Tibial nerve (tissue), 4 donors: ENCODE results near the gene TCEA2.

Experiments
- CTCF ChIP-seq, 5 experiments: fragments of 200-600 bp in 3 of 5; fragments of 450-650 bp in 2 of 5; sonication (generic) in 3 of 5; IDR thresholded peaks; one replicate each; pipeline ENCODE4 v1.5.1; 2016 to 2019; ENCODE audit warnings: antibody characterized with exemption in 5 of 5, mild to moderate bottlenecking in 3 of 5, moderate library complexity in 2 of 5
- EP300 ChIP-seq, 2 donors: sonication (generic); formaldehyde crosslinking; IDR thresholded peaks; one replicate each; pipeline ENCODE4 v1.6.1; 2017; ENCODE audit warnings: antibody characterized with exemption in 2 of 2, mild to moderate bottlenecking in 1 of 2
- POLR2A ChIP-seq, 2 donors: fragments of 450-650 bp; IDR thresholded peaks; one replicate each; pipeline ENCODE4 v1.6.1; 2017; ENCODE audit warnings: antibody characterized with exemption in 2 of 2, mild to moderate bottlenecking in 2 of 2, moderate library complexity in 2 of 2

- TF ChIP-seq CTCF (IDR thresholded peaks at IDR 0.05) (no peak), POLR2A (IDR thresholded peaks at IDR 0.05) (no peak), EP300 (IDR thresholded peaks at IDR 0.05) (no peak)
Measured at GRCh38 chr20:64021124-64021975, 41.6 kb upstream of the TCEA2 start.
